GM19023 (cell line): ENCODE measurements around the gene MSH3.
"Not testable (repeated sequence)": the region's sequence is repeated elsewhere in the genome, so short reads cannot be mapped to it uniquely, and the experiment has no call there.

ENCODE experiments used
- ATAC-seq: cut with Tn5 transposase; IDR thresholded peaks from one replicate; pipeline ENCODE4 v1.9.1; 2021; ENCODE audit warnings: mild to moderate bottlenecking, moderate library complexity; ENCODE audit not compliant: unreplicated experiment

The MSH3 gene

DNA sequence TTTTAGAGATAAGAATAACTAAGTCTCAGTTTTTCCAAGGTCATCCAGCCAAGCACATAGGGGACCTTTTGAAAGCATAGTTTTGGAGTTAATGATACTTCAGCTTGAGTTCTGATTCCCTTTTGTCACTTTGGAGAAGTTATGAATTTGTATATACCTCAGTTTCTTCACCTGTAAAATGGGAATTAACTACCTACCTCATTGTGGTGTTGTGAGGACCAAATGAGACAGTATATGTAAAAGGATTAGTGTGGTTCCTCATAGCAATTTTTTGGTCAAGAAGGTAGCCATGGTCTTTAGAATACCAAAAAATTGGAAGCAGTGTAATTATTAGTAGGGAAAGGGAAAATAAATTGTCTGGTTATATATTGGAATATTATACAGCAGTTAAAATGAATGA is 98.0 kb downstream of the MSH3 start:
- no peak for ATAC-seq

GRCh38 chr5:80753712-80754111 is 99.3 kb downstream of the MSH3 start:
- ATAC-seq = no peak

DNA sequence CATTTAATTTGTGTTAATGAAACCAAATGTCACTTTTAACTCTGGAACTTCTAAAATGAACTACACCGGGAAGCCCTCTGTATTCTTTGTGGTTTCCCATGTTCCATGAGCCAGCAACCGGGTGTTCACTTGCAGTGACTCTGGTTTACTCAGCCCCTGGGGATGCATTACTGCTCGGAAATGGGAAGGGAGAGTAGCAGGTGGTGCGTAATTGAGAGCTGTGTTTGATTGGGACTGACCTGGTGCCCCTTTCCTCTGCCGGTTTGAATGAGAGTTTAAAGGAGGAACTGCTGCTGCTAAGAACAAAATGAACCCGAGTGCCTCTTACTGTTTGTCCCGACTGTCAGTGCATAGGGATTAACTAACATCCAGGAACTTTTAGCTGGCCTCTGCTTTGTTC is 100.4 kb downstream of the MSH3 start:
- no peak for ATAC-seq

- ATAC-seq = peak; percentile 97
Measured at GRCh38 chr5:80755626-80756025, 101.2 kb downstream of the MSH3 start.

- ATAC-seq = no peak
Measured at GRCh38 chr5:80756292-80756691, 101.8 kb downstream of the MSH3 start.

GRCh38 chr5:80757290-80757689 is 102.8 kb downstream of the MSH3 start:
- no peak for ATAC-seq

- no peak for ATAC-seq
Measured at GRCh38 chr5:80759866-80760577, 105.6 kb downstream of the MSH3 start.

GRCh38 chr5:80760680-80761079 is 106.2 kb downstream of the MSH3 start:
- ATAC-seq = no peak

- ATAC-seq = no peak
Measured at GRCh38 chr5:80761176-80761575, 106.7 kb downstream of the MSH3 start.

- ATAC-seq = no peak
Measured at GRCh38 chr5:80761966-80762365, 107.5 kb downstream of the MSH3 start.

GRCh38 chr5:80762573-80762972 is 108.1 kb downstream of the MSH3 start:
- no peak for ATAC-seq

GRCh38 chr5:80763211-80763610 is 108.8 kb downstream of the MSH3 start:
- ATAC-seq = no peak

DNA sequence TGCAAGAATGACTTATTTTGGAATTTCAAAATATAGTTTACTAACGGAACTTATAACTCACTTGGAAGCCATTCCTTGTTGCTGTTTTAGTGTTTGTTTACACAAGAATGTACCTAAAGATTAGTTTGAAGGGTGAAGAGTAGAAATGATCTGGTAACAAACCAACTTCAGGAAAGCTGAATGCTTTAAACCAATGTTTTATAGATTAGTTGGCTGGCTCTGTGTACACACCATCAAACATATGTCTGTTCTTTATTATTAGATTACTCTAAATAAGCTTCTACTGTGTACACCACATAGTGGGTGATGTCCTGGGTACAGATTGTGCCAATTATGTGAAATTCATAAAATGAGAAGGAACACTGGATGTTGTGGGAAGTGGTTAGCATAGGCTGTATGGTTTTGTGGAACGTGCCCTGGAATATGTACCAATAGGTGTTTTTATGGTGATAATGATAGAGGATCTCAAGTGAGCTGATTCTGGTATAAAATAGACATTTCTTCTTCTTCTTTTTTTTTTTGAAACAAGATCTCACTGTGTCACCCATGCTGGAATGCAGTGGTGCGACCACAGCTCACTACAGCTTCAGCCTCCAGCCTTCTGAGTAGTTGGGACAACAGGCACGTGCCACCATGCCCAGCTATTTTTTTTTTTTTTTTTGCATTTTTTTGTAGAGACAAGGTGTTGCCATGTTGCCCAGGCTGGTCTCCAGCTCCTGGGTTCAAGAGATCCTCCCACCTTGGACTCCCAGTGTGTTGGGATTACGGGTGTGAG is 109.6 kb downstream of the MSH3 start:
- no peak for ATAC-seq

DNA sequence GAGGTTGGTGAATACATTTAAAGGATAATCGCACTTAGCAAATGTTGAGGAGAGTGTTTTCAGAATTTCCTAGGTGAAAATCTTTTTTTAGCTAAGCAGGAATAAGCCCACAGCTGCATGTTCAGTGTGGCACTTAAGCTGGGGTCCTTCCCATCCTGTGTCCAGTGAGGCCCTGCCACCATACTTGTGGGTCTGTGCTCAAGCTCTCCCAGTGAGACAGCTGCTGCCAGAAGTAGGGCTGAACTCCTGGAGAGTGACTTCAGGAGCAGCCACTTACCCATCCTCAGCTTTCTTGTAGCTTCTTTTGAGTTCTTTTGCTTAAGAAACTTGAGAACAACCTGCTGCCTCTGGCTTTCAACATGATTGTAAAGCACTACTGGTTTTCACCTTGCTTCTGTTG is 110.3 kb downstream of the MSH3 start:
- ATAC-seq = no peak

DNA sequence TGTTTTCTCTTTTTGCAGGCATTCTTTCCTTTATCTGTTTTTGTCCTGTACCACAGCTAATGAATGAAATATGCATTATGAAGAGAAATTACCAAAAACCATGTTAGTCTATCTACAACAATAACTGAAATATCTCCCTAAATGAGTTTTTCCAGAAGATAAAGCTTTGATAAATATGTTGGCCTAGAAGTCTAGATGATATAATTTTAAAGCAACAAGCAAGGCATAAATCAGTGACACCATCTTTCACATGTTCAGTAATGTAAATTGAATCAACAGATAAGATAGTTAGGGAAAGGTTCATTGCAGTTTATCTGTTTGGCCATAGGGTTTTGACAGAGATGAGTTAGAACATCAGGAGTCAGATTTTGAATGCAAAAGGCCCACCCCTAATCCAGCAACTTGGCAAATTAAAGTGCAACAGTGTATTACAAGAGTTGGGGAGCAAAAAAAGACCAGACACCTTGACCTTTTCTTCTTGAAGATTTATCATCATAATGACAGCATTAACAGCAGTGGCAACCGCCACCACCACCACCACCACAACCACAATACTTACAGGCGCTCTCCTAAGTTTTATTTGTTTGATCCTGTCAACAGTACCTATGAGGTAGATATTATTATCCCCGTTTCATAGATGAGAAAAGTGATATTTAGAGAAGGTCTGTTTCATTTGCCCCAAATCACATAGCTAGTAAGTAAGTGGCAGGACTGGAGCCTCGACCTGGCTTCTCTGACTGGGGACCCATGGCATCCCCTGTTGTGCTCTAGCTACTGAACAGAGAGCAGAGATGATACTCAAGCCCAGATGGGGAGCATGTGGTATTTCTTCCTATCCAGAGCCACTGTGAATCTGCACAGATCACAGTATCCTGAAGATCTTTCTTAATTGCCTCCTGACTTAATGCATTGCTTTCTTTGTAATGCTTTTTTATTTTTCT is 123.2 kb downstream of the MSH3 start:
- ATAC-seq = no peak

- no peak for ATAC-seq
Measured at GRCh38 chr5:80780024-80780423, 125.6 kb downstream of the MSH3 start.

GRCh38 chr5:80780761-80781285 is 126.4 kb downstream of the MSH3 start:
- no peak for ATAC-seq

- no peak for ATAC-seq
Measured at GRCh38 chr5:80781356-80781755, 126.9 kb downstream of the MSH3 start.

GRCh38 chr5:80782626-80783025 is 128.2 kb downstream of the MSH3 start:
- no peak for ATAC-seq

DNA sequence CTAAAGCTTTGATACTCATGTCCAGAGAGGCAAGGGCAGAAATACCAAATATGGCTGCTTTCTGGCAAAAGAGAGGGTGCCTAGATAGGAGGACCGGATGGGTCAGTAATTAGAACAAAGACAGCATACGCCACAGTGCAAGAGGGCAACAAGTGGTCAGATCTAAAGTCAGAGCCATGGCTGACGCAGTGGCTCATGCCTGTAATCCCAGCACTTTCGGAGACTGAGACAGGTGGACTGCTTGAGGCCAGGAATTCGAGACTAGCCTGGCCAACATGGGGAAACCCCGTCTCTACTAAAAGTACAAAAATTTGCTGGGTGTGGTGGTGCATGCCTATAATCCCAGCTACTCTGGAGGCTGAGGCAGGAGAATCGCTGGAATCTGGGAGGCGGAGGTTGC is 129.3 kb downstream of the MSH3 start:
- ATAC-seq = not testable (repeated sequence)

DNA sequence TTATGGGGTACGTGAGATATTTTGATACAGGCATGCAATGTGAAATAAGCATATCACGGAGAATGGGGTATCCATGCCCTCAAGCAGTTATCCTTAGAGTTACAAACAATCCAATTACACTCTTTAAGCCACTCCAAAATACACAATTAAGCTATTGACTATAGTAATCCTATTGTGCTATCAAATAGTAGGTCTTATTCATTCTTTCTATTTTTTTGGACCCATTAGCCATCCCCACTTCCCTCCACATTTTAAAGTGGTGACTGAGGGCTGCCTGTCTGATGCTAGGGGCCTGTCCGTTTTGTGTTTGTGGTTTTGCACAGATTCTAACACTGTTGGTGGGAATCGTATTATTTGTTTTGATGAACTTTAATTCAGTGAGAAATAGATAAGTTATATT is 130.0 kb downstream of the MSH3 start:
- no peak for ATAC-seq
